OCI-M1 (cell line): ENCODE data around the gene AP5B1.
"Not testable (repeated sequence)": the region's sequence is repeated elsewhere in the genome, so short reads cannot be mapped to it uniquely, and the experiment has no call there.

Experiments
- DNase-seq: peaks from one replicate; lab custom pipeline; 2025; lab: John Stamatoyannopoulos, UW

AP5B1 gene

GRCh38 chr11:65767406-65767805 is 13.4 kb downstream of the AP5B1 start:
- DNase-seq = no peak

GRCh38 chr11:65766535-65766934 is 14.2 kb downstream of the AP5B1 start:
- peak; percentile 33 for DNase-seq

DNA sequence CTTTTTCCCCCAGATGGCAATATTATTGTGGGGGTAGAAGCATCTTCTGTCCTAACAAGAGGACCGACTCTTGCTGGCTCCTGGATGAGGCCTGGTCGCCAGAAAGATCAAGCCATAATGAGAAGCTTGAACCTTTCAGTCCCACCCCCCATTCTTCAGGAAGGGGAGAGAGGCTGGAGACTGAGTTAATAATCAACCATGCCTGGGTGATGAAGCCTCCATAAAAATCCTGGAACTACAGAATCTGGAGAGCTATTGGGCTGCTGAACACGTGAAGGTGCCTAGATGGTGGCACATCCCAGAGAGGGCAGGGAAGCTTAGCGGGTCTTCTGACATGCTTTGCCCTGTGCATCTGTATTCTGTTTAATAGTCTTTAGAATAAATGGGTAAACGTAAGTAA is 16.3 kb downstream of the AP5B1 start:
- no peak for DNase-seq

DNA sequence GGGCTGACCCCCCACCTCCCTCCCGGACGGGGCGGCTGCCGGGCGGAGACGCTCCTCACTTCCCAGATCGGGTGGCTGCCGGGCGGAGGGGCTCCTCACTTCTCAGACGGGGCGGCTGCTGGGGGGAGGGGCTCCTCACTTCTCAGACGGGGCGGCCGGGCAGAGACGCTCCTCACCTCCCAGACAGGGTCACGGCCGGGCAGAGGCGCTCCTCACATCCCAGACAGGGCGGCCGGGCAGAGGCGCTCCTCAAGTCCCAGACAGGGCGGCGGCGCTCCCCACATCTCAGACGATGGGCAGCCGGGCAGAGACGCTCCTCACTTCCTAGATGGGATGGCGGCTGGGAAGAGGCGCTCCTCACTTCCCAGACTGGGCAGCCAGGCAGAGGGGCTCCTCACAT is 18.0 kb downstream of the AP5B1 start:
- DNase-seq = not testable (repeated sequence)

DNA sequence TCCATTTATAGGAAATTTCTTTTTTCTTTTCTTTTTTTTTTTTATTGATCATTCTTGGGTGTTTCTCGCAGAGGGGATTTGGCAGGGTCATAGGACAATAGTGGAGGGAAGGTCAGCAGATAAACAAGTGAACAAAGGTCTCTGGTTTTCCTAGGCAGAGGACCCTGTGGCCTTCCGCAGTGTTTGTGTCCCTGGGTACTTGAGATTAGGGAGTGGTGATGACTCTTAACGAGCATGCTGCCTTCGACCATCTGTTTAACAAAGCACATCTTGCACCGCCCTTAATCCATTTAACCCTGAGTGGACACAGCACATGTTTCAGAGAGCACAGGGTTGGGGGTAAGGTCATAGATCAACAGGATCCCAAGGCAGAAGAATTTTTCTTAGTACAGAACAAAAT is 18.6 kb downstream of the AP5B1 start:
- DNase-seq = not testable (repeated sequence)

- no peak for DNase-seq
Measured at GRCh38 chr11:65745049-65745448, 35.7 kb downstream of the AP5B1 start.

GRCh38 chr11:65744699-65745042 is 36.1 kb downstream of the AP5B1 start:
- DNase-seq = no peak

GRCh38 chr11:65744026-65744698 is 36.6 kb downstream of the AP5B1 start:
- peak; percentile 45 for DNase-seq

DNA sequence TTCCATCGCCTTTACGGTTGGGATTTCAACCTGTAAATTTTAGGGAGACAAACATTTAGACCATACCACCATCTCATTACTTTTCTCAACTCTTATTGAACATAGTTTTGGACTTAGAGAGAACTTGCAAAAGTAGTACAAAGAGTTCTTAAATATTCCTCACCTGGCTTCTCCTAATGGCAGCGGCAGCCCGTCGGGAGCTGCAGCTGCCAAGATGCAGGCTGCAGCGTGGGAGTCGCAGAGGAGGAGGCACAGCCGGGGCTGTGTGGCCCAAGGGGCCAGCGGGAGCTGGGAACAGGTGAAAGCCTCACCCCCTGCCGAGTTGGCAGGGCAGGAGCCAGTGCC is 37.1 kb downstream of the AP5B1 start:
- DNase-seq = no peak

GRCh38 chr11:65742353-65742752 is 38.4 kb downstream of the AP5B1 start:
- no peak for DNase-seq

DNA sequence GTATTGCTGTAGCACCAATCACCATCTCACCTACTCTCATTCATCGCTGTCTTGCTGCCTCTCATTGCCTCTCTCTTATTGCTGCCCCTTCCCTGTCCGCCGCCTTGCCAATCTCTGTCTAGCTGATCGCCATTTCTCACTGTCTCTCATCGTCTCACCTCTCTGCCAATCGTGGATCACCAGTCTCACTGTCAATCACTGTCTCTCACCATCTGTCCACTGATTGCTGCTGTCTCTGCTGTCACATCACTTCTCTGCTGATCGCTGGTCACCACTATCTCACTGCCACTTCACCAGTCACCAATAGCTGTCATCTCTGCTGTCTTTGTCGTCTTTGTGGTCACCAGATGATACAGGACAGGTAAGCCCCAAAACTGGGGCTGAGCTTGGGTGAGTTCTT is 39.6 kb downstream of the AP5B1 start:
- no peak for DNase-seq

DNA sequence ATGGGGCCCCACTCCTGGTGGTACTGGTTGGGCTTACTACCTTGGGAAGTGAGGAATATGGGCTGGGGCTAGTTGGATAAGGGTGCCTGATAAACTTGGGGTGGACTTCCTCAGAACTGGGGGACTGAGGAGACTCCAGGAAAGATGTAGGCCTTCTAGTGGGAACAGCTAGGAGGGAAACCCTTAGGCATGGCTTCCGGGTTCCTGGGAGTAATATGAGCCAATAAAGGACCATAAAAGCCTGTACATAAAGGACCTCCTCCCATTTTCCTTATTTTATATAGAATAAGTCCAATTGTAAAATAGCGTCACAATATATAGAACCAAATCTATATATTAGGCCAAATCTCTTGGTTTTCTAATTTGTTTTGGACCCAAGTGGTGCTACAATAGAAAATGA is 41.8 kb downstream of the AP5B1 start:
- DNase-seq = no peak

DNA sequence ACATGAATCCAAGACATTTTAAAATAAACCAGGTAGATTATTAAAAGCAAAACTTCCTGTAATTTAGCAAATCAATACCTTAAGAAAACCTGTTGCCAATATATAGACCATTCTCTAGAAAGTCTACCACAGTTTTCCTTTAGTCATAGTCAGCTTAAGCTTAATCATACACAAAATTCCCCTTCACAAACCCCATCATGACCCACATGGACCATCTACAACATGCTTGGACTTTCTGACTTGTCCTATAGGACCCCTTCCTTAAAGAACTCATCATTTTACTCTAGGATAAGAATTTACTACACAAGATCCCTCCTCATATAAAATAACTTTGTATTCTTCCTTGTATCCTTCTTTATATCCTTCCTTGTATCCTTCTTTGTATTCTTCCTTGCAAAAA is 44.0 kb downstream of the AP5B1 start:
- no peak for DNase-seq

DNA sequence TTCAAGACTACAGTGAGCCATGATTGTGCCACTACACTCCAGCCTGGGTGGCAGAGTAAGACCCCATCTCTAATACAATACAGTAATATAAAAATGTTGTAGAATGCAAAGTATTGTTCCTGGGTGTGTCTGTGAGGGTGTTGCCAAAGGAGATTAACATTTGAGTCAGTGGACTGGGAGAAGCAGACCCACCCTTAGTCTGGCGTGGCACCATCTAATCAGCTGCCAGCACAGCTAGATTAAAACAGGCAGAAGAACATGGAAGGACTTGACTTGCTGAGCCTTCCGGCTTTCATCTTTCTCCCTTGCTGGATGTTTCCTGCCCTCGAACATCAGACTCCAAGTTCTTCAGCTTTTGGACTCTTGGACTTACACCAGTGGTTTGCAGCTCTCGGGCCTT is 45.7 kb downstream of the AP5B1 start:
- not testable (repeated sequence) for DNase-seq

GRCh38 chr11:65730461-65730860 is 50.3 kb downstream of the AP5B1 start:
- no peak for DNase-seq

GRCh38 chr11:65727865-65728264 is 52.9 kb downstream of the AP5B1 start:
- DNase-seq = no peak

DNA sequence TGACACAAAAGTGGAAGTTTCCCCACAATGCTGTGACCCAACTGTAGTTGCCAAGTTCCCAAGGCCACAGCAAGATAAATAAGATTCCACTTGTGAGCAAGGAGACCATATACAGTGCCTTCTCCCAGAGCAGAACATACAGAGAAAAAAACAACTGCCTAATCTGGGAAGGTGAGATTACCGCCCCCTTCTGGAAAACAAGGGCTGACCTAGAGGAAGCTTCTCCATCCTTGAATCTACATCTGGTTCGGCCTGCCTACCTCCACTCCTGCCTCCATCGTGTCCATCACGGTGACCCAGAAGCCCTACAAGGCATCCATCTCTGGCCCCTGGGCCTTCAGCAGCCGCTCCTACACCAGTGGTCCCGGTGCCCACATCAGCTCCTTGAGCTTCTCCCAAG is 54.1 kb downstream of the AP5B1 start:
- DNase-seq = peak; percentile 20
